ENCODE results near the gene TNFRSF18.

TNFRSF18 gene

DNA sequence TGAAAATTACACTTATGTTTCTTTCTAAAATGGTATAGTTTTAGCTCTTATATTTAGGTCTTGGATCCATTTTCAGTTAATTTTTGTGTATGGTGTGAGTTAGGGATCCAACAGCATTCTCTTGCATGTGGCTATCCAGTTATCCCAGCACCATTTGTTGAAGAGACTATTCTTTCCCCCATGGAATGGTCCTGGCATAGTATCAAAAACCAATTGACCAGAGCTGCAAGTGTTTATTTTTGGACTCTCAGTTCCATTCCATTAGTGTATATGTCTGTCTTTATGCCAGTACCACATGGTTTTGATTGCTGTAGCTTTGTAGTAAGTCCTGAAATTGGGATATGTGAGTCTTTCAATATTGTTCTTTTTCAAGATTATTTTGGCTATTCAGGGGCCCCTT is 18.5 kb downstream of the TNFRSF18 start:
- DNase-seq (ENCODE audit: extremely low read depth, insufficient read length): no peak
- TF ChIP-seq, protein P1, sequence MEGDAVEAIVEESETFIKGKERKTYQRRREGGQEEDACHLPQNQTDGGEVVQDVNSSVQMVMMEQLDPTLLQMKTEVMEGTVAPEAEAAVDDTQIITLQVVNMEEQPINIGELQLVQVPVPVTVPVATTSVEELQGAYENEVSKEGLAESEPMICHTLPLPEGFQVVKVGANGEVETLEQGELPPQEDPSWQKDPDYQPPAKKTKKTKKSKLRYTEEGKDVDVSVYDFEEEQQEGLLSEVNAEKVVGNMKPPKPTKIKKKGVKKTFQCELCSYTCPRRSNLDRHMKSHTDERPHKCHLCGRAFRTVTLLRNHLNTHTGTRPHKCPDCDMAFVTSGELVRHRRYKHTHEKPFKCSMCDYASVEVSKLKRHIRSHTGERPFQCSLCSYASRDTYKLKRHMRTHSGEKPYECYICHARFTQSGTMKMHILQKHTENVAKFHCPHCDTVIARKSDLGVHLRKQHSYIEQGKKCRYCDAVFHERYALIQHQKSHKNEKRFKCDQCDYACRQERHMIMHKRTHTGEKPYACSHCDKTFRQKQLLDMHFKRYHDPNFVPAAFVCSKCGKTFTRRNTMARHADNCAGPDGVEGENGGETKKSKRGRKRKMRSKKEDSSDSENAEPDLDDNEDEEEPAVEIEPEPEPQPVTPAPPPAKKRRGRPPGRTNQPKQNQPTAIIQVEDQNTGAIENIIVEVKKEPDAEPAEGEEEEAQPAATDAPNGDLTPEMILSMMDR (IDR thresholded peaks at IDR 0.05; ENCODE audit: insufficient read depth, low read length, poor library complexity, severe bottlenecking): no peak
- H3K4me3 ChIP-seq (replicated peaks; ENCODE audit: low read depth, low read length): no peak overlapping the region
- no peaks in the 10 kb centered on the region for H3K27me3 ChIP-seq (replicated peaks; ENCODE audit: control insufficient read depth, insufficient read depth, low read length)
- H3K36me3 ChIP-seq (ENCODE audit: control insufficient read depth, insufficient read depth, low read length): no peaks in the 10 kb centered on the region

DNA sequence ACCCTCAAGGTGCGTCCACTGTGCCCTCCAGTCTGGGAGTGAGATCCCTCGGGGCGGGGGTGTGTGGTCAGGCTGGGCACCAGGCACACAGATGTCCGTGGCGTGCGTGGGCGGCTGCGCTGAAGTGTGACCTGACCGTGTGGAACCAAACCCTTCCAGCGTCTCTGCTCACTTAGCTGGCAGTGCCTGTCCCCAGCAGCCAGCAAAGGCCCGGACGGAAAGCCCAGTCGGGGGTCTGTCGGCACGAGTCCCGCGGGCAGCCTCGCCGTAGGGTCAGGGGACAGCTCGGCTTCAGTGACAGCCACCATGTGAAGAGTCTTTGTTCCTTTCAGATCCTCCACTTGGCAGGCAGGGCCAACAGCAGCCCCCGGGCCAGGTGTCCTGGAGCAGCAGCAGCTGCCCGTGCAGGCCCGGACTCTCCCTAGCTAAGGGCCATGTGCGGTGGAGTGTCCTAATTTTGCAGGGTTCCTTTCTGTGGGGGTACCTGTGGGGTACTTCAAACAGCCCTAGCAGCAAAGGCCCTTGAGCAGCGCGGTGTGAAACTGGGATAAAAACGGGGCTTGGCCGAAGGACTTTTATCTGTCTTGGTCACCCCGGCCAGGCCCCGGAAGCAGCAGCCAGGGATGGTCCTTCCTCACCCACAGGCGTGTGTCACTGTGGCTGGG is 21.2 kb downstream of the TNFRSF18 start:
- Histone ChIP-seq H3K4me3 (replicated peaks; ENCODE audit: low read depth, low read length) (no peak overlapping the region), H3K27me3 (replicated peaks; ENCODE audit: control insufficient read depth, insufficient read depth, low read length) (no peaks in the 10 kb centered on the region), H3K36me3 (ENCODE audit: control insufficient read depth, insufficient read depth, low read length) (no peaks in the 10 kb centered on the region)
- DNase-seq (ENCODE audit: extremely low read depth, insufficient read length): peak; percentile 17
- TF ChIP-seq, protein P1 (IDR thresholded peaks at IDR 0.05; ENCODE audit: insufficient read depth, low read length, poor library complexity, severe bottlenecking): no peak

DNA sequence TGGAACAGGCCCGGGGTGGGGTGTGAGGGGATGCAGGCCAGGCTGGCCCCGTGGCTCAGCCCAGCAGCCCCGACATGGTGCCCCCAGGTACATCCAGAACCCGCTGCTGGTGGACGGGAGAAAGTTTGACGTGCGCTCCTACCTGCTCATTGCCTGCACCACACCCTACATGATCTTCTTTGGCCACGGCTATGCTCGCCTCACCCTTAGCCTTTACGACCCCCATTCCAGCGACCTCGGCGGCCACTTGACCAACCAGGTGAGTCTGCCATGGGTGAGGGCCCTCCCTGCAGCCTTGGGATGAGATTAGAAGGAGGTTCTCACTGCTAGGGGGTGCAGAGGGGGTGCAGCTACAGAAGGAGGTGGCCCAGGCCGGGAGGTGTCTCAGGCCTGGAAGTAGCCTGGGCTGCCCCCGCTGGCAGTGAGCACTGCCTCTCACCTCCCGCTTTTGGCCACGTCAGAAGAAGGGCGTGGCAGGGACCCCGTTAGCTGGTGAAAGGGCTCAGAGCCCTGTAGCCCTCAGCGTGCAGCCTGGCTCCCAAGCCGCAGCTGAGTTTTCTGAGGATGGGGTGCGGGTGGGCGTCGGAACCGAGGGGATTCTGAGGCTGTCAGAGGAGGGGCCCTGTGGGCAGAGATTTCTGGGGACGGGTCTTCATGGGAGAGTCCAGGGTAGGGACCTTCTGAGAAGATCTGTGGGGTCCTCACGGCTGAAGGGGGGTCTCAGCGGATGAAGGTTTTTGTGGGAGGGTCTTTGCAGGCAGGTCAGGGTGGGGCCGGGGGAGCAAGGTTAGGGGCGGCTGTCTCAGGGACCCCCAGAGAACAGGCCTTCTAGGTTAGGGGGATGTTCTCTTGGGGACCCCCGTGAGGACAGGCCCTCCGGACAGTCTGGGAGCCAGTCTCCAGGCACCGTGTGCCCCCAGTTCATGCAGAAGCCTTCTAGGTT is 22.3 kb downstream of the TNFRSF18 start:
- Histone ChIP-seq H3K4me3 (replicated peaks; ENCODE audit: low read depth, low read length) (no peak overlapping the region), H3K36me3 (ENCODE audit: control insufficient read depth, insufficient read depth, low read length) (no peaks in the 10 kb centered on the region), H3K27me3 (replicated peaks; ENCODE audit: control insufficient read depth, insufficient read depth, low read length) (no peaks in the 10 kb centered on the region; the same call in 1 of the 2 replicates)
- TF ChIP-seq, protein P1 (IDR thresholded peaks at IDR 0.05; ENCODE audit: insufficient read depth, low read length, poor library complexity, severe bottlenecking): no peak
- peak; percentile 2 for DNase-seq (ENCODE audit: extremely low read depth, insufficient read length)

DNA sequence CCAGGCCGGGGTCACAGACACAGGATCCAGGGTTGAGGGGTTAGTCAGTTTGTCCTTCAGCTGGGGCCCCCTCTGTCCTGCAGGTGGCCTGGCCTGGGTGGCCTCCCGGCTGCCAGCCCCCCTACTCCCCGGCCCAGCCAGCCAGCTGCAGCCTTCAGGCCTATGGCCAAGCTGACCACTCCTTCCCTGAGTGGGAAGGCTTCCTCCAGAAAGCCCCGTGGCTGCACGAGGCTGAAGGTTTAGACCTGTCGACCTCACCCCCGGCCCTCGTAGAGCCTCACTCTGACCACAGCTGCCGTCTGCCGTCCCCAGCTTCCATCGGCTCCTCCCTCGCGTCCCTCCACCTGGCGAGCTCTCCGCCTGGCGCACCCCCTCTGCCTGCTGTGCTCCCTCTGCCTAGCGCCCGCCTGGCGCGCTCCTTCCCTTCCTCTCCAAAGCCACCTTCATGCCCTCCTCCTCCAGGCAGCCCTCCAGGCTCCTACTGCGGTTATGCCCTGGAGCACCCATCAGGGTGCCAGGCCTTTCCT is 23.1 kb downstream of the TNFRSF18 start:
- Histone ChIP-seq H3K36me3 (ENCODE audit: control insufficient read depth, insufficient read depth, low read length) (no peaks in the 10 kb centered on the region), H3K27me3 (replicated peaks; ENCODE audit: control insufficient read depth, insufficient read depth, low read length) (no peaks in the 10 kb centered on the region; the same call in 1 of the 2 replicates), H3K4me3 (replicated peaks; ENCODE audit: low read depth, low read length) (no peak overlapping the region)
- no peak for DNase-seq (ENCODE audit: extremely low read depth, insufficient read length)
- TF ChIP-seq, protein P1 (IDR thresholded peaks at IDR 0.05; ENCODE audit: insufficient read depth, low read length, poor library complexity, severe bottlenecking): no peak

DNA sequence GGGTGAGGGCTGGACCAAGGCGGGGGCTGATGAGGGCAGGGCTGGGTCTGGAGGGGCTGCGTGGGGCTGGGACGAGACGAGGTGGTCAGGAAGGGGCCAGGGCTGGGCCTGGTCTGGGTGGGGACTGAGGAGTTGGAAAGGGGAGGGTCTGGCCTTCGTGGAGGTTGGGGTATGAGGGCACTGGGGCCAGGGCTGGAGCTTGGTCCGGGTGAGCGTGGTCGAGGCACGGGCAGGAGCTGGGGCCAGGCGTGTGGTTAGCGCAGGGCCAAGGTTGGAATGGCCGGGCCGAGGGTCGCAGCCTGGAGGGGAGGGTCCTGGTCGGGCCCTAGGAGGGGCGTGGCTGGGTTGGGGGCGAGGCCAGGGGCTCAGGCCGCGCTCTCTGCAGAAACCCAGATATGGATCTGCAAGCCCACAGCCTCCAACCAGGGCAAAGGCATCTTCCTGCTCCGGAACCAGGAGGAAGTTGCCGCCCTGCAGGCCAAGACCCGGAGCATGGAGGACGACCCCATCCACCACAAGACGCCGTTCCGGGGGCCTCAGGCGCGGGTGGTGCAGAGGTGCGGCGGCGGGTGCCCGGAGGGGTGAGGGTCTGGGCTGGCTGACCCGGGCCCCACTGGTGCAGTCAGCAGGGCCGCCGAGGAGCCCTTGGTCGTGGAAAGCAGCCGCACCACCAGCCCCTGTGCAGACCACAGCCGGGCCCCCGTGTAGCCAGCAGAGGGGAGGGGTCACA is 23.7 kb downstream of the TNFRSF18 start:
- no peak overlapping the region for H3K4me3 ChIP-seq (replicated peaks; ENCODE audit: low read depth, low read length)
- TF ChIP-seq, protein P1 (IDR thresholded peaks at IDR 0.05; ENCODE audit: insufficient read depth, low read length, poor library complexity, severe bottlenecking): no peak
- no peaks in the 10 kb centered on the region for H3K36me3 ChIP-seq (ENCODE audit: control insufficient read depth, insufficient read depth, low read length)
- peak; percentile 3 for DNase-seq (ENCODE audit: extremely low read depth, insufficient read length)
- no peaks in the 10 kb centered on the region; the same call in 1 of the 2 replicates for H3K27me3 ChIP-seq (replicated peaks; ENCODE audit: control insufficient read depth, insufficient read depth, low read length)
